Measurements from ENCODE around the gene NTHL1.

DNA sequence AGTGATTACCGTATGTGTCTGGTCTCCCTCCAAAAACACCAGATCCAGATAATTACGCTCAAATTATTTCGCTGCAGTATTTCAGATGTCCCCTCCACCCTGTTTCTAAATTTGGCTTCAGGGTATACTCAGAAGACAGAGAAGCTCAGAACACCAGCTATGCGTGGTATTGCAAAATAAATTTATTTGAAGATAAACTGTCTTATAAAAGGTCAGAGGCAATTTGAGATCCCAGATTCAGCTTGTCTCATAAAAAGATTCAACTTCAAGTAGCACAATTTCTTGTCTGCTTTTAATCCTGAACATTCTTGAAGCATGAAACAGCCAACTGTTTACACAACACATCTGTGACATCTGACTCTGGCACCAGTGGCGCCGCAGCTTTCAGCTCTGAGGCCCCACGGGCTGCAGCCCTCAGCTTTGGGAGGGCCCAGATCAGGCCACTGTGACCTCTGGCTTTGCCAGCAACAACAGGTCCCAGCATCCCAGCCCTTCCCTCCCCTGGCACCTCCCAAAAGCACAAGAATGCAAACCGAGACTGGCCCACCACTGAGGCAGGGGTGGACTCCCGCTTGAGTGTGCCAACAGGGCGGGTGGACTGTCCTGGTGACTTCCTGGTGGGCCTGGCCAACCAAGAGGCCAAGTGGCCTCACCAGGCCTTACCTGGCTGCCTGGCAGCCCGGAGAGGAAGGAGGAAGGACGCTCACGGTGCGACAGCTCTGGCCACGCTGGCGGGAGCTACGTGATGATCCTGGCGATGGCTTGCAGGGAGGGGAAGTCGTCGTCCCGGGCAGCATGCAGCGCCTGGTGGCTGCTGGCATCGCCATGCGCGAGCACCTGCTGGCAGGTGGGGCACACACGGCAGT, 49.9 kb downstream of the NTHL1 start:
- no peak for TF ChIP-seq CTCF (IDR thresholded peaks at IDR 0.05 in 8 of 11, conservative IDR thresholded peaks at IDR 0.05 in 3 of 11)
- no peak for TF ChIP-seq POLR2A (IDR thresholded peaks at IDR 0.05)

Data from spleen (tissue), 7 donors.